Smooth muscle cell (in vitro differentiated cells): ENCODE measurements around the gene HIPK1. TPM values are rescaled to one million over a fixed set of nuclear protein-coding genes. Genes with fewer than 3 reads are reported as not detected.
A peak's percentile ranks its signal among the peaks of the same experiment; 100 is the strongest.

Experiments used
- DNase-seq: peaks from one replicate; lab custom pipeline; 2025; ENCODE audit not compliant: unreplicated experiment; lab: John Stamatoyannopoulos, UW
- H2AFZ ChIP-seq: fragments of 200-600 bp; sonication (generic); 2 replicates; pipeline ENCODE4 v1.6.0; 2016; ENCODE audit warnings: antibody characterized with exemption, low read depth, mild to moderate bottlenecking
- H3F3A ChIP-seq: fragments of 200-600 bp; sonication (generic); 2 replicates; pipeline ENCODE4 v1.6.0; 2017; ENCODE audit warnings: antibody characterized with exemption, low read depth
- H3K27ac ChIP-seq: fragments of 200-600 bp; sonication (generic); 2 replicates; pipeline ENCODE4 v1.5.1; 2016; ENCODE audit warnings: low read depth, mild to moderate bottlenecking
- H3K27me3 ChIP-seq: fragments of 200-600 bp; sonication (generic); 2 replicates; pipeline ENCODE4 v1.6.1; 2016; ENCODE audit warnings: low read depth, mild to moderate bottlenecking
- H3K36me3 ChIP-seq: fragments of 200-600 bp; sonication (generic); 2 replicates; pipeline ENCODE4 v1.5.1; 2016; ENCODE audit warnings: low read depth
- H3K4me1 ChIP-seq: fragments of 200-600 bp; sonication (generic); 2 replicates; pipeline ENCODE4 v1.5.1; 2016; ENCODE audit warnings: low read depth
- H3K4me2 ChIP-seq: fragments of 200-600 bp; sonication (generic); 2 replicates; pipeline ENCODE4 v1.6.0; 2016; ENCODE audit warnings: mild to moderate bottlenecking
- H3K4me3 ChIP-seq: fragments of 200-600 bp; sonication (generic); 2 replicates; pipeline ENCODE4 v1.5.1; 2016; ENCODE audit warnings: mild to moderate bottlenecking
- H3K79me2 ChIP-seq: fragments of 200-600 bp; sonication (generic); 2 replicates; pipeline ENCODE4 v1.6.0; 2016; ENCODE audit warnings: low read depth, mild to moderate bottlenecking
- H3K9ac ChIP-seq: fragments of 200-600 bp; sonication (generic); 2 replicates; pipeline ENCODE4 v1.6.0; 2016; ENCODE audit warnings: low read depth
- H3K9me3 ChIP-seq: fragments of 200-600 bp; sonication (generic); replicated peaks from 2 replicates; pipeline ENCODE4 v1.5.1; 2016; ENCODE audit warnings: low read depth
- H4K20me1 ChIP-seq: fragments of 200-600 bp; sonication (generic); 2 replicates; pipeline ENCODE4 v1.6.0; 2016; ENCODE audit warnings: low read depth
- CTCF ChIP-seq: fragments of 200-600 bp; sonication (generic); IDR thresholded peaks from 2 replicates; pipeline ENCODE4 v1.5.1; 2017; ENCODE audit warnings: borderline replicate concordance, mild to moderate bottlenecking, antibody characterized with exemption; ENCODE audit not compliant: insufficient read depth, poor library complexity, severe bottlenecking
- WGBS: methylation state at CpG from one replicate; pipeline ENCODE4 v1.1.7; 2016; ENCODE audit warnings: low lambda C conversion rate; 5-methylcytosine and 5-hydroxymethylcytosine counted together
- polyA plus RNA-seq: library from polyadenylated mRNA; unstranded; fragments of >200 nt; fragmentation: Nextera tagmentation; extraction: Ambion mirVana; gene quantifications from 2 replicates; pipeline ENCODE4 v1.2.1, GENCODE V29; 2016
- total RNA-seq: library from RNA; depleted of rRNA; stranded (reverse); fragments of >200 nt; gene quantifications from 2 replicates; pipeline ENCODE4 v1.2.3, GENCODE V29; 2014

The HIPK1 gene
- total and polyA plus RNA-seq, 2 experiments from 2014 or later, result 12.0 to 34.2 TPM

- Histone ChIP-seq H2AFZ (no peak overlapping the region), H3K4me1 (peaks cover 1% of the 10 kb centered on the region), H3K27ac (peak overlapping the region; percentile 49), H3K4me2 (peak overlapping the region; percentile 39), H4K20me1 (no peaks in the 10 kb centered on the region), H3F3A (no peaks in the 10 kb centered on the region), H3K9me3 (no peaks in the 10 kb centered on the region), H3K4me3 (no peak overlapping the region), H3K9ac (no peak overlapping the region), H3K27me3 (no peaks in the 10 kb centered on the region), H3K79me2 (no peaks in the 10 kb centered on the region), H3K36me3 (no peaks in the 10 kb centered on the region)
- DNase-seq, result no peak
- TF ChIP-seq CTCF, result no peak
Observed at GRCh38 chr1:114008993-114009392, 79.9 kb downstream of the HIPK1 start.

- H3K4me2 ChIP-seq, result peak overlapping the region; percentile 39
- no peak for DNase-seq
- H3K4me3 ChIP-seq, result no peak overlapping the region
- no peak overlapping the region for H2AFZ ChIP-seq
- H4K20me1 ChIP-seq, result no peaks in the 10 kb centered on the region
- 24% methylated on average over 1 of the region's 1 CpG for WGBS
- no peaks in the 10 kb centered on the region for H3K4me1 ChIP-seq
- peak overlapping the region; percentile 49 for H3K27ac ChIP-seq
- TF ChIP-seq CTCF, result no peak
- H3F3A ChIP-seq, result no peaks in the 10 kb centered on the region
- H3K36me3 ChIP-seq, result no peaks in the 10 kb centered on the region
- H3K27me3 ChIP-seq, result no peaks in the 10 kb centered on the region
- H3K9me3 ChIP-seq, result no peaks in the 10 kb centered on the region
- no peak overlapping the region for H3K9ac ChIP-seq
- no peaks in the 10 kb centered on the region for H3K79me2 ChIP-seq
Observed at GRCh38 chr1:114009393-114009792, 80.3 kb downstream of the HIPK1 start.

GRCh38 chr1:114010433-114011184 is 81.5 kb downstream of the HIPK1 start:
- Histone ChIP-seq H3K27me3 (no peaks in the 10 kb centered on the region), H3K9me3 (no peaks in the 10 kb centered on the region), H2AFZ (no peak overlapping the region), H3K4me2 (no peak overlapping the region), H3K36me3 (no peaks in the 10 kb centered on the region), H3F3A (no peaks in the 10 kb centered on the region), H3K4me1 (no peaks in the 10 kb centered on the region), H3K9ac (no peak overlapping the region), H3K79me2 (no peaks in the 10 kb centered on the region), H3K27ac (no peak overlapping the region), H3K4me3 (no peak overlapping the region), H4K20me1 (no peaks in the 10 kb centered on the region)
- DNase-seq, result no peak
- 76% methylated on average over 9 of the region's 9 CpGs for WGBS
- no peak for TF ChIP-seq CTCF

- Histone ChIP-seq H3K4me1 (no peaks in the 10 kb centered on the region), H3F3A (no peaks in the 10 kb centered on the region), H3K4me3 (no peak overlapping the region), H4K20me1 (no peaks in the 10 kb centered on the region), H3K9ac (no peak overlapping the region), H3K27ac (no peak overlapping the region), H3K36me3 (no peaks in the 10 kb centered on the region), H3K4me2 (no peak overlapping the region), H3K9me3 (no peaks in the 10 kb centered on the region), H3K79me2 (no peaks in the 10 kb centered on the region), H3K27me3 (no peaks in the 10 kb centered on the region), H2AFZ (no peak overlapping the region)
- DNase-seq, result no peak
- TF ChIP-seq CTCF, result no peak
Observed at GRCh38 chr1:114011796-114012195, 82.7 kb downstream of the HIPK1 start.
